Endometrial microvascular endothelial cells (primary cell): ENCODE results near the gene CAMK2N1. TPM values are rescaled to one million over a fixed set of nuclear protein-coding genes. Genes with fewer than 3 reads are reported as not detected.

ENCODE experiments used
- in situ Hi-C: cut with HindIII; loops from 2 replicates; pipeline ENCODE4 v1.10.0; 2017; ENCODE audit warnings: low sequenced_read_pairs, low pct_unique_long_range_greater_than_20kb; ENCODE audit errors: inconsistent ontology term
- total RNA-seq: library from RNA; depleted of rRNA; stranded (reverse); fragments of >200 nt; gene quantifications from one replicate; pipeline ENCODE4 v1.2.3, GENCODE V29; 2015; ENCODE audit errors: inconsistent ontology term

Gene CAMK2N1
- total RNA-seq, 1 donor from 2014 or later = 3.3 TPM

DNA sequence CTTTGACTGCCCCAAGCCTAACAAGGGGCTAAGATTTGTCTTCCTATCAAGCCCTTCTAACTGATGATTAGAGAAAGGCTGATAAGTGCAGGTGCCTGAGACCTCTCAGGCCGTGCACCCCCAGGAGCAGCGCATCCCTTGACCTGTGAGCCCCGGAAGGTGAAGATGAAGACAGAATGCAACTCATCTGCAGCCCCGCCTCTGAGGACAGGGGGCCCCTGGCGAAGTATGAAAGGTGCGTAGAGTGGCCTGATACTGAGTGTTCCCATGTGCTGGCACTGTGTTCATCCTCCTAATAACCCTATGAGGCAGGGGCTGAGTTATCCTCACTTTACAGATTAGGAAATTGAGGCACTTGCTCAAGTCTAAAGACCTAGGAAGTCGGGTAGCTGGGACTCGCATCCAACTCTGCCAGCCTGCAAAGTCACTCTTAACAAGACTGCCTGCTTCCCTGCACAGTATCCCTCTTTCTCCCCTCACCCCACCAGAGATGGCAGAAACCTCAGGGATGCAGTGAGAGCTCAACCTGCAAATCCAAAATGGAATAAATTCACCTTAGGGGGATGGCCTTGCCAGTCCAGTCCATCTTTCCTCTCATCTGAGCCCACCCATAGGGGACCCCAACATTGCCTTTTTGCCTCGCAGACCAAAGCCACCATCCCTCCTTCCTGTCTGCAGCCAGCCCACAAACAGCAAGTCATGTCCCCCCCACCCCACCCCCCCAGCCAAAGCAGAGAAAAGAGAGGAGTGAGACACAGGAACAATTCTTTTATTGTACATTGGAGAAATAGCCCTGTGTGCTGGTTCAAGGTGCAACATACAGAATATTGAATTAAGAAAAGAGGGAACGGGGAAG lies 4.1 kb downstream of the CAMK2N1 start:
- in situ Hi-C loops = no loop called here

- in situ Hi-C loops = no loop called here
Observed at GRCh38 chr1:20480951-20481617, 4.9 kb downstream of the CAMK2N1 start.

- in situ Hi-C loops = no loop called here
Observed at GRCh38 chr1:20480243-20480944, 5.6 kb downstream of the CAMK2N1 start.

DNA sequence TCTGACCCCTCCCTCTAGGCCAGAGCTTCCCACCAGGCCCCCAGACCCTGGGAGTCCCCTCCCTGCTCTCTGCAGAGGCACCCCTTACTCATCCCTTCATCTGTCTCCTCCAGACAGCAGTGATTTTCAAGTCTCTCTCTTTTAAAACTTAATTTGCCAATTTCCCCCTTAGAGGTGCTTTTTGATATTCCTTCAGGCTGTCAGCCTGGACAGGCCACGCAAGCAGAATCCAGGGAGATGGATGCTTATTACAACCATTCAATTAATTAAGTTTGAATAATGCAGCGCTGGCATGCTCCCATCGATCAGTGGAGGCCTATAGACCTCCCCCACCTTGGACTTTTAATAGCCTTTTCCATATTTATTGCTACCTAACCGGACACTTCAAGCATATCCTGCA lies 6.2 kb downstream of the CAMK2N1 start:
- in situ Hi-C loops = no loop called here

- in situ Hi-C loops = no loop called here
Observed at GRCh38 chr1:20478057-20478635, 7.9 kb downstream of the CAMK2N1 start.

DNA sequence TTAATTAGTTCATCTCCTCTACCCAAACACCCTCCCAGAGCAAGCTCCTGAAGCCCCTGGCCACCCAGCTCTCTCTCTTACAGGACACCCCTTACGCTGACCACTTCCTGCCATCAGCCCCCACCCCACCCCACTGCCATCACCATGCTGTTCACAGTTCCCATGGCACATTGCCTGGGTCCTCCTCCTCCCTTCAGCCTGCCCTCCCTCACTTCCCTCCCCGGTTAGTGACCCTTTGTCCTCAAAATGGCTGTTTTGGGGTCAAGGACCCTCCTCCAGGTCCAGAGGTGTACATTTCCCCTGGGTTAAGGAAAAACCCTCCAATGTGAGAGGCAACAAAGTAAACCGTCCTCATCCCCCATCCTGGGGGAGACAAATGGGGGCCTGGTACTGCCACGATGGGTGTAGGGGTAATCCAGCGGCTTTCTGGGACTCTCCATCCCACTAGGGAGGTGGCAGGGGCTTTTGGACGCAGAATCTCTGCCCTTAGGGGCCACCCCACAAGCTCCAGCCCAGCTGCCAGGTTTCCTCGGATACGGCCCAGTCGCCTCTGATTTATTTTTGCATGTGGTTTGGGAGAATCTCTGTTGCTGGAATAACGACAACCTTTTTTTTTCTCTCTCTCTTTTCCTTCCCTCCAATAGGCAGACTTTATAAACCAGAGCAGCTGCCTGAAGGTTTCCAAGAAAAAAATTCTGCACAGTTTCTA lies 8.5 kb downstream of the CAMK2N1 start:
- in situ Hi-C loops = no loop called here

DNA sequence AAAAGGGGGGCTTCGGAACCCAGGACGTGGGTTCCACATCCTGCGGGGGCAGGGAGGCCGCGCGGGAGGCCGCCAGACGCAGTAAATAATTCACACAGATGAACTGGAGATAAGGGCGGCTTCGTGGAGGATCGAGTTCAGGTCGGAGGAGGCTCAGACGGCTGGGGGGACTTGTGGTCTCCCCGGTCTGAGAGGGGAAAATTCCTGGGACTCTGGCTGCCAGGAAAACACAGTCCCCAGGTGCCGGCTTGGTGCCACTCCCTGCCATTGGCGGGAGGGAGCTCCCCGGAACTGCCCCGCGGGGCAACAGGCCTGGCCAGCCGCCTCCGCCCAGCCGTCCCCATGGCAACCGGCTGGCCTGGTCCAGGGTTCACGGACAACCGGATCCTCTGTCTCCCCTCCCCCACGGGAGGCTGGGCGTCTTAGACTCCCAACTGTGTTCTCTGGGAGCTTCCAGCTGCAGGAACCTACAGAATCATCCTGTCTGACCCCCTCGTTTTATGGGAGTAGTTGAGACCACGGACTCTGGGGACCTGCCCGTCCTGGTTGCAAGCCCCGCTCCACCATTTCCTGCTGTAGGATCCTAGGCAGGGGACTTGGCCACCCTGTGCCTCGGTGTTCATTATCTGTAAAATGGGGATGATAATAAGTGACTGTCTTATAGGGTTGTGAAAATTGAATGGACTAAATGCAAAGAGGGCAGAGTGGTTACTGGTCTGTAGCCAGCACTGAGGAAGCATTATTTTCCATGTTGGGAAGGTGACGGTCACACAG lies 9.6 kb downstream of the CAMK2N1 start:
- in situ Hi-C loops = no loop called here

DNA sequence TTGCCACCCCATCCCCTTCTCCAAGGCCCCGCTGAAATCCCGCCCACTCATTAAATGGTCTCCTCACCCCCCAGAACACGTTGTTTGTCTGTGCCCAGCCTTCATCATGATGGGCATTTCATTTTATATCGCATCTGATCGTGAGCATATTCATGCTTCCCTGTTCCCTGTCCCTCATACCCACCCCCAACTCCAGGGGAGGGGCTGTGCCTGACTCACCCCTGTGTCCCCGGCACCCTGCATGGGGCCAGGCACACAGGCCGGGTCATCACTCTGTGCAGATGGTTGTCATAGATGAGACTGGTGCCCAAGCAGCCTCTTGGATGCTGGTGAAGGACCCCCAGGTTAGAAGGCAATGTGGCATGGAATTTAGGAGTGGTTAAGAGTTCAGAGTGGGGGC lies 11.0 kb downstream of the CAMK2N1 start:
- in situ Hi-C loops = no loop called here

- in situ Hi-C loops = no loop called here
Observed at GRCh38 chr1:20474333-20474975, 11.6 kb downstream of the CAMK2N1 start.

GRCh38 chr1:20473894-20474293 lies 12.1 kb downstream of the CAMK2N1 start:
- in situ Hi-C loops = no loop called here

DNA sequence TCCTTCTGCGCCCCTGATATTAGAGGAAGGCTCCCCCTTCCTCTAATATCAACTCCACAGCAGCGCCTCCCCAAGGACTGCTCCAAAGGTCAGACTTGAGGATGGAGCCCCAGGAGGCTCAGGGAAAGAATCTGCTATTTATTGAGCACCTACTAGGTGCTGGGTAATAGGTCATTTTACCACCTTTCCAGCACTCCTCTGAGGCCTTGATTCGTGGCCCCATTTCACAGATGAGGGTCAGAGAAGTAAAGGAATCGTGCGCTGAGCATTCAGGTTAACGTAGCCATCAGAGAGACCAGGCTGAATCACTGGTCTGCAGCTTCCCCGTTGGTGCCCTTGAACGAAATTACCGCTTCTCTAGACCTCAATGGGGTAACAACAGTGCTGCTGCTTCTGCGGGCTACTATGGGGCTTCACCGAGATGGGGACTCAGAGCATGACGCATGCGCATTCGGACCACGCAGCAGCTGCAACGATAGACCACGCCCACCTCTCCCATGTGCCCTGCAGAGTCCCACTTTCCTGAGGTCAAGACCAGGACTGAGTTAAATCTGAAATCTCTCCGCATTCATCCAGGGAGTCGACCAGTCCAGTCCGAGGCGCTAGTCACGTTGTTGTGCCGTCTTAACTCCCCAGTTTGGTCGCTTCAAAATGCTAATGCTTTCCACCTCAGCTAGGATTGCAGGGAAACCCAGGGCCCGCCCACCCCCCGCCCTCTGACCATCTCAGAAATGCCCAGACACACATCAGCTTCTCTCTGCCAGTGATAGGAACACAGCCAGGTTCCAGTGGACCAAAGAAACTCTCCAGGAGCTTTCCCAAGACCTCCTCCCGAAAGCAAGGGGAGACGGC lies 12.9 kb downstream of the CAMK2N1 start:
- in situ Hi-C loops = no loop called here

- in situ Hi-C loops = no loop called here
Observed at GRCh38 chr1:20472121-20472520, 13.9 kb downstream of the CAMK2N1 start.

- in situ Hi-C loops = no loop called here
Observed at GRCh38 chr1:20470194-20470593, 15.8 kb downstream of the CAMK2N1 start.

DNA sequence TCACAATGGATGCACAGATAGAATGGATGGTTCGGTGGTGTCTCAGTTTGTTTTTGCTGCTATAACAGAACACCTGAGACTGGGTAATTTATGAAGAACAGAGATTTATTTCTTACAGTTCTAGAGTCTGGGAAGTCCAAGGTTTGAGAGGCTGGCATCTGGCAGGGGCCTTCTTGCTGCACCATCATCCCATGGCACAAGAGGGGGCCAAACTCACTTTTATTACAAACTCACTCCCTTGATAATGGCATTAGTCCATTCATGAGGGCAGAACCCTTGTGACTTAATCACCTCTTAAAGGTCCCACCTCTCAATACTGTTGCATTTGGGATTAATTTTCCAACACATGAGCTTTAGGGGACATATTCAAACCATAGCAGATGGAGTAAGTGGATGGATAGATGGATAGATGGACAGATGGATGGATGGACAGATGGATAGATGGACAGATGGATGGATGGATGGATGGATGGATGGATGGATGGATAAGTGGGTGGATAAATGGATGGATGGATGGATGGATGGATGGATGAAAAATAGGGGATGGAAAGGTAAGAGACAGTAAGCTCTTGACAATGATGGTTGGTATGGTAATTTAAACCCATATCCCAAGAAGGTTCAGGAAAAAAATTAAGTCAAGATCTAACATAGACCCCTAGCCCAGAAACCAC lies 16.5 kb downstream of the CAMK2N1 start:
- in situ Hi-C loops = no loop called here

GRCh38 chr1:20466273-20466672 lies 19.7 kb downstream of the CAMK2N1 start:
- in situ Hi-C loops = no loop called here

DNA sequence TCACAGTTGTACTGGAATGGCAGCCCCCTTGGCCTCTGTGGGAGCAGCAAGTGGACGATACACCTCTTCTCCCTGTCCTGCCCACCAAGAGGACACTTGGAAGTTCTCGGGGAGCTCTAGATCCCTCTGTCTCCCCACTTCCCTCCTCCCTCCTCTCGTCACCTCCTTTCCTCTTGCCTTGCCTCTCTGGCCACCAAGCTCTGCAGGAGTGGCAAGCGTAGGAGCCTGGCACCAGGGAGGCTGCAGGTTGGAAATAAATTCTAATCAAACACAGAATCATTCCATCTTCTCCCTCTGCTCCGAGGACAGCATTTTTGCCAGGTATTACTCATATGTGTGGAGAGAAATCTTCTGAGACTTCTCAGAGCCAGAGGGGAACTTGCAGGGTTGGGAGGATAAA lies 20.8 kb downstream of the CAMK2N1 start:
- in situ Hi-C loops = no loop called here
